PFSK-1 (cell line): ENCODE results near the gene YIF1A.

ENCODE experiments used
- FOXP2 ChIP-seq: optimal IDR thresholded peaks from 2 replicates; pipeline ENCODE3; 2011; ENCODE audit warnings: borderline replicate concordance, control low read depth, inconsistent platforms; ENCODE audit not compliant: insufficient read depth; ENCODE audit errors: extremely low read length, extremely low read depth
- POLR2AphosphoS5 ChIP-seq: IDR thresholded peaks from 2 replicates; pipeline ENCODE4 v1.6.1; 2012; ENCODE audit warnings: low read depth, mild to moderate bottlenecking, control low read depth, low read length, moderate library complexity
- SIN3A ChIP-seq: IDR thresholded peaks from 2 replicates; pipeline ENCODE4 v1.6.1; 2012; ENCODE audit warnings: mild to moderate bottlenecking, low read length, moderate library complexity, borderline replicate concordance; ENCODE audit not compliant: insufficient read depth
- TF ChIP-seq, protein P1 (sequence below), 2 experiments: IDR thresholded peaks; 2 replicates each; pipeline versions ENCODE4 v1.6.1 to v1.8.0; 2011 to 2012; ENCODE audit warnings: low read depth in 2 of 2, low read length in 2 of 2, control low read depth in 1 of 2, inconsistent platforms in 1 of 2, mild to moderate bottlenecking in 1 of 2, moderate library complexity in 1 of 2; ENCODE audit not compliant: insufficient read depth in 1 of 2

DNA sequence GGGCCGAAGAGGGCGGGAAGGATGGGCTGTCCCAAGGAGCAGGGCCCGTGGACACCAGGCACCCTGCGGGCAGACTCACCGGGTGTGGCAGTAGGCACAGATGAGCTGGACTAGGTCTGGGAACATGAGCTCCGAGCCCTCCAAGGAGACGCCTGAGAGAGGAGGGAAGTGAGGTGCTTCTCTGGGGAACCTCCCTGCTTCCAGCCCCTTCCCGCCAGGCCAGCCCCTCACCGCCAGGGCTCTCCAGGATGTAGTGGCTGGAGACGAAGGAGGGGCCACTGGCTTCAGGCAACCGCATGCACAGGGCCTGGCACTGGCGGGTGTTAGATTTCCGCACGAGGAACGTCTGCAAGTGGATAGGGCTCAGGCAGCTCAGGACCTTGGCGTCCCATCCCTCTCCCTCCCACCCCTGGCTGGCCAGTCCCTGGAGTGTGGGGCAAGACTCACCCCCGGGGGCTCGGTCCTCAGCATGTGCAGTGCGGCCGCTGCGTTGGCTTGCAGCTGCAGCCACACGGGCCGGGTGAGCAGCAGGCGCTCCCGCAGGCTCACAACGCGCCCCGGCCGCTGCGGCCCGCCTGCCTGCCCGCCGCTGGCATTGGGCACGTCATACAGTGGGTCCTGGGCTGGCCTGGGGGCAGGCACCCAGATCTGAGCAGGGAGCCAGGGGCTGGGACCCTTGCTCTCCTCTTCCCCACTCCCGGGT is 46.7 kb upstream of the YIF1A start:
- TF ChIP-seq, protein P1, sequence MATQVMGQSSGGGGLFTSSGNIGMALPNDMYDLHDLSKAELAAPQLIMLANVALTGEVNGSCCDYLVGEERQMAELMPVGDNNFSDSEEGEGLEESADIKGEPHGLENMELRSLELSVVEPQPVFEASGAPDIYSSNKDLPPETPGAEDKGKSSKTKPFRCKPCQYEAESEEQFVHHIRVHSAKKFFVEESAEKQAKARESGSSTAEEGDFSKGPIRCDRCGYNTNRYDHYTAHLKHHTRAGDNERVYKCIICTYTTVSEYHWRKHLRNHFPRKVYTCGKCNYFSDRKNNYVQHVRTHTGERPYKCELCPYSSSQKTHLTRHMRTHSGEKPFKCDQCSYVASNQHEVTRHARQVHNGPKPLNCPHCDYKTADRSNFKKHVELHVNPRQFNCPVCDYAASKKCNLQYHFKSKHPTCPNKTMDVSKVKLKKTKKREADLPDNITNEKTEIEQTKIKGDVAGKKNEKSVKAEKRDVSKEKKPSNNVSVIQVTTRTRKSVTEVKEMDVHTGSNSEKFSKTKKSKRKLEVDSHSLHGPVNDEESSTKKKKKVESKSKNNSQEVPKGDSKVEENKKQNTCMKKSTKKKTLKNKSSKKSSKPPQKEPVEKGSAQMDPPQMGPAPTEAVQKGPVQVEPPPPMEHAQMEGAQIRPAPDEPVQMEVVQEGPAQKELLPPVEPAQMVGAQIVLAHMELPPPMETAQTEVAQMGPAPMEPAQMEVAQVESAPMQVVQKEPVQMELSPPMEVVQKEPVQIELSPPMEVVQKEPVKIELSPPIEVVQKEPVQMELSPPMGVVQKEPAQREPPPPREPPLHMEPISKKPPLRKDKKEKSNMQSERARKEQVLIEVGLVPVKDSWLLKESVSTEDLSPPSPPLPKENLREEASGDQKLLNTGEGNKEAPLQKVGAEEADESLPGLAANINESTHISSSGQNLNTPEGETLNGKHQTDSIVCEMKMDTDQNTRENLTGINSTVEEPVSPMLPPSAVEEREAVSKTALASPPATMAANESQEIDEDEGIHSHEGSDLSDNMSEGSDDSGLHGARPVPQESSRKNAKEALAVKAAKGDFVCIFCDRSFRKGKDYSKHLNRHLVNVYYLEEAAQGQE (IDR thresholded peaks at IDR 0.05; ENCODE audit: insufficient read depth in 1 of 2, low read depth in 2 of 2, low read length in 2 of 2) = no peak
- no peak for TF ChIP-seq POLR2AphosphoS5
- TF ChIP-seq SIN3A = no peak
- no peak for TF ChIP-seq FOXP2
